HG02642 (cell line): ENCODE results near the gene RAB4A.

Experiments used
- ATAC-seq: cut with Tn5 transposase; IDR thresholded peaks from one replicate; pipeline ENCODE4 v1.9.1; 2021; ENCODE audit warnings: mild to moderate bottlenecking; ENCODE audit not compliant: unreplicated experiment, poor library complexity

RAB4A gene

GRCh38 chr1:229270547-229271447, at the start of gene RAB4A:
TSS of gene RAB4A (plus strand) at chr1:229271111. CDS start at chr1:229271340, 229 bp downstream.
- peak; percentile 92 for ATAC-seq

GRCh38 chr1:229222081-229222480, 48.8 kb upstream of the RAB4A start:
- ATAC-seq = no peak

GRCh38 chr1:229223498-229223897, 47.4 kb upstream of the RAB4A start:
- ATAC-seq = no peak

GRCh38 chr1:229224308-229224707, 46.6 kb upstream of the RAB4A start:
- ATAC-seq = no peak

GRCh38 chr1:229225331-229225782, 45.6 kb upstream of the RAB4A start:
- ATAC-seq = no peak

GRCh38 chr1:229226796-229227195, 44.1 kb upstream of the RAB4A start:
- ATAC-seq = no peak

GRCh38 chr1:229227298-229227919, 43.5 kb upstream of the RAB4A start:
- ATAC-seq = no peak

GRCh38 chr1:229228522-229228921, 42.4 kb upstream of the RAB4A start:
- ATAC-seq = no peak

GRCh38 chr1:229229137-229229720, 41.7 kb upstream of the RAB4A start:
- ATAC-seq = no peak

GRCh38 chr1:229229721-229230139, 41.2 kb upstream of the RAB4A start:
- peak; percentile 29 for ATAC-seq

GRCh38 chr1:229230140-229230892, 40.6 kb upstream of the RAB4A start:
- ATAC-seq = peak; percentile 40

GRCh38 chr1:229230893-229231753, 39.8 kb upstream of the RAB4A start:
- no peak for ATAC-seq

- no peak for ATAC-seq
Measured at GRCh38 chr1:229231754-229232119, 39.2 kb upstream of the RAB4A start.

GRCh38 chr1:229234870-229235472, 35.9 kb upstream of the RAB4A start:
- no peak for ATAC-seq

- ATAC-seq = no peak
Measured at GRCh38 chr1:229237320-229237719, 33.6 kb upstream of the RAB4A start.

- no peak for ATAC-seq
Measured at GRCh38 chr1:229238231-229238630, 32.7 kb upstream of the RAB4A start.

GRCh38 chr1:229238674-229239415, 32.1 kb upstream of the RAB4A start:
- no peak for ATAC-seq

- no peak for ATAC-seq
Measured at GRCh38 chr1:229240532-229240931, 30.4 kb upstream of the RAB4A start.
